GM19372 (cell line): ENCODE measurements around the gene TBC1D22B.
"Not testable (repeated sequence)": the region's sequence is repeated elsewhere in the genome, so short reads cannot be mapped to it uniquely, and the experiment has no call there.

Experiments
- ATAC-seq: cut with Tn5 transposase; IDR thresholded peaks from one replicate; pipeline ENCODE4 v1.9.1; 2021; ENCODE audit warnings: mild to moderate bottlenecking, low read depth, moderate library complexity; ENCODE audit not compliant: unreplicated experiment

Gene TBC1D22B

GRCh38 chr6:37317312-37318038, 59.9 kb downstream of the TBC1D22B start:
- no peak for ATAC-seq

GRCh38 chr6:37319156-37319555, 61.6 kb downstream of the TBC1D22B start:
- no peak for ATAC-seq

DNA sequence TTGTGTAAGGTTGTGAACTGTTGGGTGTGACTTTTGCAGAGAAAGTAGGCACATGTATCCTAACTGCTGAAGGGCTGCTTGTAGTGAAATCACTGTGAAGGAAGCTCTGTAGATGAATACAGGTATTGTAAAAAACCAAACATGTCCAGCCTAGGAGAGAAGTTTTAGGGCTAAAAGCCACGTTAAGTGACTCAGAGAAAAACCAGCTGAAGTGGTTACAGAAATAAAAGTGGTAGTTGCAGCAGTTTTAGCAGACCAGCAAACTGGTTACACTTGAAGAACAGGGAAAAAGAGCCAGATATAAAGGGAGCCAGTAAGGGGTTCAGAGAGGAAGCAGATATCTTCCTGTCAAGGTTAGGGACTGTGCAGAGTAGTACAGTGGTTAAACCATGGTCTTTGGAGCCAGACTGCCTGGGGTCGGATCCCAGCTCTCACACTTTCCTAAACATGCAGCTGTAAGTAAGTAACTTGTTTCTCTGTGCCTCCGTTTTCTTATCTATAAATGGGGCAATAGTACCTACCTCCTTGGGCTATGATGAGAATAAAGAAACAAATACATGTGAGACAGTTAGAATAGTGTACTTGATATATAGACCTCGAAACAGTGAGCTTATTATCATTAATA, 62.4 kb downstream of the TBC1D22B start:
- ATAC-seq: no peak

DNA sequence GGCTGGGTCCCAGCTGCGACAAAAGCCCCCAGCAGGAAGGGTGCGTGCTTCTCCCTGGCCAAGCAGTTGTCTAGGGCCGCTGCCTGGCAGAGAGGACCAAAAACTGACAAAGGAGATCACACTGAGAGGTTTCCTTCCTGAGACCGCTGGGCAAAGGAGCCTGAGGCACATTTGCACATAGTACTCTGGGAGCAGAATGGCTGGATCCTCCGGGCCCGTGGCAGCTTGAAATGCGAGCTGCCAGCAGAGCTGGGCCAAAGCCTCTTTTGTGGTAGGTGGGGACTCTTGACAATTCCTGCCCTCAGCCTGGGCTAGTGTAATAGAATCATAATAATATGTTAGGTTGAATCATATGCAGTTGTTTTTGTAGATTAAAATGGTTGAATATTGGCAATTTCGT, 63.1 kb downstream of the TBC1D22B start:
- no peak for ATAC-seq

DNA sequence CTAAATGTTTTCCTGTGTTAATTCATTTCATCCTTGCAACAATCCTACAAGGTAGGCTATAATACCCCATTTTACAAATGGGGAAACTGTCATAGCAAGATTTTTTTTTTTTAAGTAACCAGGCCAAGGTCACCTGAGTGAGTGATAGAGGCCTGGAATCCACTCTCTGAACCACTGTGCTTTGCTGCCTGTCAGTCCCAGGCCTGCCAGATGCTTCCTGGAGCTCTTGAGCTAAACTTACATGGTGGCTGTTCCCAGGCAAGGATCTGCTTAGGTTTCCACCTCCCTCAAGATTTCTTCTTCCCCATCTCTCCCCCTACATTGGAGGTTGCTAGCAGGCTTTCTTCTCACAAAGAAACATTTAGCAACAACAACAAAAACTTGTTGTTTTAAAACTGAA, 63.5 kb downstream of the TBC1D22B start:
- no peak for ATAC-seq

- ATAC-seq: no peak
Observed at GRCh38 chr6:37321516-37322415, 64.2 kb downstream of the TBC1D22B start.

- no peak for ATAC-seq
Observed at GRCh38 chr6:37323580-37323979, 66.0 kb downstream of the TBC1D22B start.

GRCh38 chr6:37324131-37325033, 66.8 kb downstream of the TBC1D22B start:
- no peak for ATAC-seq

GRCh38 chr6:37330345-37330744, 72.8 kb downstream of the TBC1D22B start:
- not testable (repeated sequence) for ATAC-seq

DNA sequence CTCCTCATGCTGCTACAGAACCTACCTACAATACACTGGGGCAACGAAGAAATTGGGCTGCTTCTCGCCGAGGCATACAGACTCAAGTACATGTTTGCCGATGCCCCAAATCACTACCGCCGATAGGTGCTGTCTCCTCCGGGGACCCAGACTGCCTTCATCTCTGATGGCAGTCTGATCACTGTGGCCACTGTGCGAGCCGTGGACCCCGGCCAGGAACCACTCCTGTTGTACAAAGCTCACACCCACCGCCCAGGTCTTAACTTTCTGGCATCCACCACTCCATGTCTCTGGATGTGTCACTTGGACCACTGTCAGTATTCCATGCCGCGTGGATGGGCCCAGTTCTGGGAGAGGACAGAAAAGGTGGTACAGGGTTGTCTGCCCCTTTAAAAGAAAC, 73.5 kb downstream of the TBC1D22B start:
- ATAC-seq: no peak

- no peak for ATAC-seq
Observed at GRCh38 chr6:37332894-37333293, 75.3 kb downstream of the TBC1D22B start.

- no peak for ATAC-seq
Observed at GRCh38 chr6:37334047-37334446, 76.5 kb downstream of the TBC1D22B start.

- ATAC-seq: not testable (repeated sequence)
Observed at GRCh38 chr6:37338317-37338716, 80.7 kb downstream of the TBC1D22B start.

DNA sequence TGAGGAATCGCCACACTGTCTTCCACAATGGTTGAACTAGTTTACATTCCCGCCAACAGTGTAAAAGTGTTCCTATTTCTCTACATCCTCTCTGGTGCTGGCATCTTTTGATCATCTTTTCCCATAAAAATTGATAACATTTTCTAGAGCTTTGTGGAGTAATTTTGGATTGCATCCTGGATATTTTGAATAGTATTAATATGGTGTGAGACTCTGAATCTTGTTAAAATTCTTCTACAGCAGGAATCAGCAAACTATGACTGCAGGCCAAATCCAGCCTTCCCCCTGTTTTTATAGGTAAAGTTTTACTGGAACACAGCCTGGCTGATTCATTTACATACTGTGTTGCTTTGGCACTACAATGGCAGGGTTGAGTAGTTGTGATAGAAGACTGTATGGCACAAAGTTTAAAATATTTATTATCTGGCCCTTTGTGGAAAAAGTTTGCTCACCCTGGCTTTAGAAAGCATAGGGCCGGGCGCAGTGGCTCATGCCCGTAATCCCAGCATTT, 81.2 kb downstream of the TBC1D22B start:
- no peak for ATAC-seq

GRCh38 chr6:37339741-37340638, 82.4 kb downstream of the TBC1D22B start:
- ATAC-seq: no peak

DNA sequence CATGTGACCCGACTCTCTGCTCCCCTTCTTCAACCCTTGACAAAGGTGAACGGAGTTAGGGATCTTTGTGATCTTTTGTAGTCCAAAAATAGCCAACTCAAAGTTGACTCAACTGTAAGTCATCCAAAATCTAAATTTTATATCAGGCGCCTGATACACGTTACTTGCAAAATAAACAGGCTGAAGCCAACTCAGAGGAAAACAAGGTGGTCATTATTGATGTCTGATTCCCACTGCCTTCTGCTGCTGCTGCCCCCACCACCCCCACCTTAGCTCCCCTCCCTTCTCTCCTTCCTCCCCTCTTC, 83.0 kb downstream of the TBC1D22B start:
- no peak for ATAC-seq

- ATAC-seq: no peak
Observed at GRCh38 chr6:37343248-37343647, 85.7 kb downstream of the TBC1D22B start.

GRCh38 chr6:37344308-37344707, 86.7 kb downstream of the TBC1D22B start:
- ATAC-seq: no peak

DNA sequence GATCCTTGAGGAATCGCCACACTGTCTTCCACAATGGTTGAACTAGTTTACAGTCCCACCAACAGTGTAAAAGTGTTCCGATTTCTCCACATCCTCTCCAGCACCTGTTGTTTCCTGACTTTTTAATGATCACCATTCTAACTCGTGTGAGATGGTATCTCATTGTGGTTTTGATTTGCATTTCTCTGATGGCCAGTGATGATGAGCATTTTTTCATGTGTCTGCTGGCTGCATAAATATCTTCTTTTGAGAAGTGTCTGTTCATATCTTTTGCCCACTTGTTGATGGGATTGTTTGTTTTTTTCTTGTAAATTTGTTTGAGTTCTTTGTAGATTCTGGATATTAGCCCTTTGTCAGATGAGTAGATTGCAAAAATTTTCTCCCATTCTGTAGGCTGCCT, 88.2 kb downstream of the TBC1D22B start:
- not testable (repeated sequence) for ATAC-seq
